ENCODE results near the gene WDR49. TPM values are rescaled to one million over a fixed set of nuclear protein-coding genes. Genes with fewer than 3 reads are reported as not detected.

WDR49 gene
- total RNA-seq, 1 experiment from 2014 or later: 0.34 TPM

DNA sequence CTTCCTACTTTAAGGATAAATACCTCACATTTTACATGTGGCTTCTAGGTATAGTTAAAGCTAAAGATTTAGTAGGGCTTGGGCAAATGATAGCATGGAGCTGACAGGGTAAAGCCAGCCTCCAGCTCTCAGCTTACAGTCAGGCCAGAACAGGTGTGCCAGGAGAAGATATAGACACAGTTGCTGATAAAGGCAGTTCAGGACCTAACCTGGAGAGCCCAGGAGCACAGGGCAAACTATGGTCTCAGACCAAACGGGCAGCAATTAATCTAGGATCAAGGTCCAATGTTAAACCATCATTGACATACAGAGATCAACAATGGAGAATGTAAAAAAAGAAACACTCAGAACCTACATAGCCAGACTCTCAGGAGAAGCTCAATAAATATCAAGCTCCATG, 4.0 kb downstream of the WDR49 start:
- intact Hi-C loops (cut with micrococcal nuclease): no loop called here
- Histone ChIP-seq H3K4me1 (ENCODE audit: control insufficient read depth in 1 of 2, insufficient read depth in 2 of 2, low read length in 2 of 2) (no peaks in the 10 kb centered on the region), H3K36me3 (ENCODE audit: control insufficient read depth in 1 of 2, insufficient read depth in 2 of 2, low read length in 2 of 2) (no peaks in the 10 kb centered on the region), H3K27me3 (ENCODE audit: insufficient read depth, low read length) (no peaks in the 10 kb centered on the region), H3K9ac (ENCODE audit: low read length) (no peak overlapping the region), H3K9me2 (ENCODE audit: insufficient read depth) (no peaks in the 10 kb centered on the region), H3K9me3 (ENCODE audit: control insufficient read depth in 1 of 2, insufficient read depth in 1 of 2, low read depth in 1 of 2, low read length in 2 of 2) (no peaks in the 10 kb centered on the region), H3K79me2 (ENCODE audit: insufficient read depth, low read length) (no peaks in the 10 kb centered on the region), H3K4me2 (ENCODE audit: low read length) (no peak overlapping the region), H3K4me3 (replicated peaks in 1 of 2; ENCODE audit: low read depth in 1 of 2, low read length in 2 of 2) (no peak overlapping the region), H4K20me1 (ENCODE audit: insufficient read depth) (no peaks in the 10 kb centered on the region), H2AFZ (ENCODE audit: low read depth, low read length, poor library complexity, severe bottlenecking) (no peak overlapping the region), H3K27ac (ENCODE audit: low read depth, low read length) (no peak overlapping the region)
- ChIA-PET POLR2A (no interaction called here), RAD21 (ENCODE audit: low non-redundant PET in 1 of 2, low total read pairs in 2 of 2, uncharacterized antibody in 2 of 2, unreplicated experiment in 2 of 2) (no interaction called here), CTCF (no interaction called here)
- no peak for DNase-seq (ENCODE audit: low read depth, low spot score)
- no TSS peak for BruUV-seq (replicated peaks)
- ATAC-seq: no peak
- no peak for TF ChIP-seq SRF (IDR thresholded peaks at IDR 0.05; ENCODE audit: low read depth)
- no peak for TF ChIP-seq ELF1 (IDR thresholded peaks at IDR 0.05; ENCODE audit: borderline replicate concordance, low read depth)
- no peak for TF ChIP-seq TCF7L2 (IDR thresholded peaks at IDR 0.05; ENCODE audit: borderline replicate concordance, extremely low read depth, insufficient read depth, insufficient read length)
- TF ChIP-seq, protein P1, sequence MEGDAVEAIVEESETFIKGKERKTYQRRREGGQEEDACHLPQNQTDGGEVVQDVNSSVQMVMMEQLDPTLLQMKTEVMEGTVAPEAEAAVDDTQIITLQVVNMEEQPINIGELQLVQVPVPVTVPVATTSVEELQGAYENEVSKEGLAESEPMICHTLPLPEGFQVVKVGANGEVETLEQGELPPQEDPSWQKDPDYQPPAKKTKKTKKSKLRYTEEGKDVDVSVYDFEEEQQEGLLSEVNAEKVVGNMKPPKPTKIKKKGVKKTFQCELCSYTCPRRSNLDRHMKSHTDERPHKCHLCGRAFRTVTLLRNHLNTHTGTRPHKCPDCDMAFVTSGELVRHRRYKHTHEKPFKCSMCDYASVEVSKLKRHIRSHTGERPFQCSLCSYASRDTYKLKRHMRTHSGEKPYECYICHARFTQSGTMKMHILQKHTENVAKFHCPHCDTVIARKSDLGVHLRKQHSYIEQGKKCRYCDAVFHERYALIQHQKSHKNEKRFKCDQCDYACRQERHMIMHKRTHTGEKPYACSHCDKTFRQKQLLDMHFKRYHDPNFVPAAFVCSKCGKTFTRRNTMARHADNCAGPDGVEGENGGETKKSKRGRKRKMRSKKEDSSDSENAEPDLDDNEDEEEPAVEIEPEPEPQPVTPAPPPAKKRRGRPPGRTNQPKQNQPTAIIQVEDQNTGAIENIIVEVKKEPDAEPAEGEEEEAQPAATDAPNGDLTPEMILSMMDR (IDR thresholded peaks at IDR 0.05 in 2 of 3, conservative IDR thresholded peaks at IDR 0.05 in 1 of 3; ENCODE audit: borderline replicate concordance in 1 of 3, insufficient read depth in 1 of 3, low read depth in 2 of 3, low read length in 2 of 3): no peak
- no peak for TF ChIP-seq FOSL1 (IDR thresholded peaks at IDR 0.05; ENCODE audit: low read depth)
- no peak for TF ChIP-seq EZH2 (IDR thresholded peaks at IDR 0.05)
- no peak for TF ChIP-seq EGR1 (IDR thresholded peaks at IDR 0.05; ENCODE audit: low read depth)

DNA sequence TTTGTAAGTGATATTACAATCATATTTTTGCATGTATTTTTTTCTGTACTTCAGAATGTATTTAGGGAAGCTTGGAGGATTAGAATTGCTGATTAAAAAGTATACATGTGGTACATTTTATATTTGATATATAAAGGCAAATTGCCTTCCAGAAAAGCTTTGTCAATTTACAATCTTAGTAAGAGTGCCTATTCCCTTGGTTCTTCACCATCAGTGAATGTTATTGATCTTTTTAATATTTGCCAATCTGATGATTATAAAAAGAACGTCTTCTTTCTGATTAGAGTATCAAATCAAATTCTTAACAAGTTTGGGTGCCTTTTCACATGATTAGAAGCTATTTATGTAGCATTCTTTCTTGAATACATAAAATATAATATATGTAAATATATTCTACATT, 9.1 kb downstream of the WDR49 start:
- intact Hi-C loops (cut with micrococcal nuclease): no loop called here
- no peak overlapping the region for H3K27ac ChIP-seq (ENCODE audit: low read depth, low read length)
- TF ChIP-seq, protein P2, sequence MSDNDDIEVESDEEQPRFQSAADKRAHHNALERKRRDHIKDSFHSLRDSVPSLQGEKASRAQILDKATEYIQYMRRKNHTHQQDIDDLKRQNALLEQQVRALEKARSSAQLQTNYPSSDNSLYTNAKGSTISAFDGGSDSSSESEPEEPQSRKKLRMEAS (IDR thresholded peaks at IDR 0.05): no peak
- TF ChIP-seq POLR2A (IDR thresholded peaks at IDR 0.05; ENCODE audit: borderline replicate concordance, extremely low read depth, insufficient read depth, insufficient read length) (no peak), EGR1 (IDR thresholded peaks at IDR 0.05; ENCODE audit: low read depth) (no peak), TCF7L2 (IDR thresholded peaks at IDR 0.05; ENCODE audit: borderline replicate concordance, extremely low read depth, insufficient read depth, insufficient read length) (no peak), SIN3A (IDR thresholded peaks at IDR 0.05; ENCODE audit: low read depth) (no peak), POLR2AphosphoS5 (IDR thresholded peaks at IDR 0.05; ENCODE audit: low read depth, low read length) (no peak), EZH2 (IDR thresholded peaks at IDR 0.05) (no peak), SRF (IDR thresholded peaks at IDR 0.05; ENCODE audit: low read depth) (no peak), ELF1 (IDR thresholded peaks at IDR 0.05; ENCODE audit: borderline replicate concordance, low read depth) (no peak), JUND (IDR thresholded peaks at IDR 0.05) (no peak)
- TF ChIP-seq, protein P1 (IDR thresholded peaks at IDR 0.05 in 2 of 3, conservative IDR thresholded peaks at IDR 0.05 in 1 of 3; ENCODE audit: borderline replicate concordance in 1 of 3, insufficient read depth in 1 of 3, low read depth in 2 of 3, low read length in 2 of 3): no peak
- TF ChIP-seq, protein P3, sequence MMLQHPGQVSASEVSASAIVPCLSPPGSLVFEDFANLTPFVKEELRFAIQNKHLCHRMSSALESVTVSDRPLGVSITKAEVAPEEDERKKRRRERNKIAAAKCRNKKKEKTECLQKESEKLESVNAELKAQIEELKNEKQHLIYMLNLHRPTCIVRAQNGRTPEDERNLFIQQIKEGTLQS (IDR thresholded peaks at IDR 0.05): no peak
- H3K36me3 ChIP-seq (ENCODE audit: control insufficient read depth in 1 of 2, insufficient read depth in 2 of 2, low read length in 2 of 2): no peaks in the 10 kb centered on the region
- POLR2A ChIA-PET: no interaction called here
- no peaks in the 10 kb centered on the region for H3K27me3 ChIP-seq (ENCODE audit: insufficient read depth, low read length)
- no peak for ATAC-seq
- H3K4me2 ChIP-seq (ENCODE audit: low read length): no peak overlapping the region
- BruUV-seq (replicated peaks): no TSS peak
- no peak overlapping the region for H3K9ac ChIP-seq (ENCODE audit: low read length)
- RAD21 ChIA-PET (ENCODE audit: low non-redundant PET in 1 of 2, low total read pairs in 2 of 2, uncharacterized antibody in 2 of 2, unreplicated experiment in 2 of 2): no interaction called here
- H4K20me1 ChIP-seq (ENCODE audit: insufficient read depth): no peaks in the 10 kb centered on the region
- no peaks in the 10 kb centered on the region for H3K9me3 ChIP-seq (ENCODE audit: control insufficient read depth in 1 of 2, insufficient read depth in 1 of 2, low read depth in 1 of 2, low read length in 2 of 2)
- CTCF ChIA-PET: no interaction called here
- no peak overlapping the region for H3K4me3 ChIP-seq (replicated peaks in 1 of 2; ENCODE audit: low read depth in 1 of 2, low read length in 2 of 2)
- H2AFZ ChIP-seq (ENCODE audit: low read depth, low read length, poor library complexity, severe bottlenecking): no peak overlapping the region
- no peaks in the 10 kb centered on the region for H3K4me1 ChIP-seq (ENCODE audit: control insufficient read depth in 1 of 2, insufficient read depth in 2 of 2, low read length in 2 of 2)
- H3K79me2 ChIP-seq (ENCODE audit: insufficient read depth, low read length): no peaks in the 10 kb centered on the region
- no peak for DNase-seq (ENCODE audit: low read depth, low spot score)
- no peaks in the 10 kb centered on the region for H3K9me2 ChIP-seq (ENCODE audit: insufficient read depth)
